CD1c-positive myeloid dendritic cell (primary cell): ENCODE data around the gene PHKA2.
"Not testable (repeated sequence)": the region's sequence is repeated elsewhere in the genome, so short reads cannot be mapped to it uniquely, and the experiment has no call there.

Experiments used
- DNase-seq: peaks from one replicate; pipeline ENCODE4 v3.0.0-alpha.2; 2016; ENCODE audit errors: extremely low spot score

Gene PHKA2

GRCh38 chrX:18983666-18984380 lies at the start of gene PHKA2:
Gene PHKA2 (minus strand): TSS chrX:18984114. CDS start chrX:18983932, 182 bp downstream.
- DNase-seq: peak; percentile 58

DNA sequence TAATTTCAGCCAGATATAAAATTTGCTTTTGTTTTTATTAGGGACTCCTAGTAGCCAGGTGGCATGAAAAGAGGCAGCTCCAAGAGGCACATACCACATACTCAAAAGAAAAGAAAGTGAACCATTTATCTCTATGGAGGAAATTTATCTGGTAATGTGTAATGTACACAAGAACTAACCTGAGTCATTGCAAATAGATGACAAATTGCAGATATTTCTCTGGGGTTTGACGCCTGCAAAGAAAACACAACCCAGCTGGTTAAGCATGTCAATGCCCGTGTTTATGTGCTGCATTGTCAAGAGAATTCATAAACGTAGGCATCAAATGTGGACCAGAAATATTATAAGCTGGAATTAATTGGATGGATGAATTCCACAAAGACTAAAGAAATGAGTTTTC lies 46.9 kb upstream of the PHKA2 start:
- no peak for DNase-seq

DNA sequence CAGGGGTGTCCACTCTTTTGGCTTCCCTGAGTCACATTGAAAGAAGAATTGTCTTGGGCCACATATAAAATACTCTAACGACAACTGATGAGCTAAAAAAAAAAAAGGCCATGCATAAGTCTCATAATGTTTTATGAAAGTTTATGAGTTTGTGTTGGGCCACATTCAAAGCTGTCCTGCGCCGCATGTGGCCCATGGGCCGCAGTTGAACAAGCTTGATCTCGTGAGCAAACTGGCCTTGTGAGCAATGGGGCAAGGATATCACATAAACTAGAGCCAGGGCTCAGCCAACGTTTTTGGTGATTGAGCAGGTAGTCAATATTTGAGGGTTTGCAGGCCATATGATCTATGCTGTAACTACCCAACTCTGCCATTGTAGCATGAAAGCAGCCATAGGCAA lies 44.6 kb upstream of the PHKA2 start:
- no peak for DNase-seq

- no peak for DNase-seq
Observed at GRCh38 chrX:19024366-19024765, 40.5 kb upstream of the PHKA2 start.

DNA sequence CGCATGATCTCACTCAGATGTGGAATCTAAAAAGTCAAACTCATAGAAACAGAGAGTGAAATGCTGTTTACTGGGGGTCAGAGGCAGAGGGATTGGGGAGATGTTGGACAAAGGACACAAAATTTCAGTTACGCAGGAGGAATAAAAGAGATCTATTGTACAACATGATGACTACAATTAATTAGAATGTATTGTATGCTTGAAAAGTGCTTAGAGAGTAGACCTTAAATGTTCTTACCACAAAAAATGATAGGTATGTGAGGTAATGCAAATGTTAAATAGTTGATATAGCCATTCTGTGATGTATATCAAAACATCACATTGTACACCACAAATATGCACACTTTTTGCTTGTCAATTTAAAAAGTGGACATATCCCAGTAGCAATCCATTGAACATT lies 36.1 kb upstream of the PHKA2 start:
- DNase-seq: no peak

DNA sequence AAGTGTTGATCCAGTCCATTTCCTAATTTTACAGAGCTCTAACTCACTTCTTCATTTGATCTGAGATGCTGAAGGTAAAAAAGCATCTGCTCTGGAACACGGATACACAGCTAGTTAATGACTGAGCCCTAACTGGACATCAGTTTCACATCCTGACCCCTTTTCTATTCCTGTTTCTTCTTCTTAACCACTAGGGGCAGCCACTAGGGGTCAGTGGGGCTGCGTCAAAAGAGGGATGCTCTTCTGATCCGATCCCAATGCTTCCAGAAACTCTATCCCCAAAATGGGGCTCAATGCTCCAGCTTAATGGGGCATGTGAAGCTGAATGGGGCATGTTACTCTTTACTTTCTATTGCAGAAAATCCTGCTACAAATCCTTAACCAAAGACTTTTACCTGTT lies 33.4 kb upstream of the PHKA2 start:
- DNase-seq: peak; percentile 19

GRCh38 chrX:19016614-19017013 lies 32.7 kb upstream of the PHKA2 start:
- not testable (repeated sequence) for DNase-seq

DNA sequence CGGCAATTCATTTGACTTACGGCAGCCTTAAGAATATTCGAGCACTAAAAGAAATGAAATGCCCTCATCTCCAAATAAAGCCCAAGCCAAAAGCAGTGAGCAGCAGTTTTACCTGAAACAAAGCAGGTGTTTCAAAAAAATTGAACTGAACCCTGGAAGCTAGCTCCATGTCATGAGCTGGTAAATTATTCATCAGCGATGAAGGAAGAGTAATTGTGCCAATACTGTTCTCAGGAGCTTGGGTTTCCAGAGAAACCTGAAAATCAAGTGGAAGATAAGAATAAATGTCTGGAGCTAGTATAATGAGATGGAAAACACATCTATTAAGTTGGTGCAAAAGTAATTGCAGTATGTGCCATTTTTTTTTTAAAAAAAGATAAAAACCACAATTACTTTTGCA lies 24.0 kb upstream of the PHKA2 start:
- no peak for DNase-seq

- DNase-seq: no peak
Observed at GRCh38 chrX:19007011-19007410, 23.1 kb upstream of the PHKA2 start.

DNA sequence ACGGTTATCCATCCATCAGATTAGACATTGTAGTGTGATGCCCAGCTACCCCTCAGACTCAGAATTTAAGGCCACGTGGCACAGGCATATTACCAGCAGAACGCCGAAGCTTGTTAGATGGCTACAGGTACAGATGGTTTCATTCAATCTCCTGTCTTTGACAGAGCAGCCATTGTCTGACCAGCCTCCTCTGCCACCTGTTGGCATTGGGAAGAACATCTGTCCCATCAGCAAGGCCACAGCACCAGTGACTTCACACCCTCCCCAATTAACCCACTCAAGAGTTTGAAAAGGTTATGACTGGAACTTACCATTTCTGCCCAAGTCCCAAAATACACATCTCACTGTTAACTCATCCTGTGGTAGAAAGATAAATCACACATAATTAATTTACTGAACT lies 22.0 kb upstream of the PHKA2 start:
- no peak for DNase-seq

GRCh38 chrX:19003756-19004155 lies 19.8 kb upstream of the PHKA2 start:
- no peak for DNase-seq

DNA sequence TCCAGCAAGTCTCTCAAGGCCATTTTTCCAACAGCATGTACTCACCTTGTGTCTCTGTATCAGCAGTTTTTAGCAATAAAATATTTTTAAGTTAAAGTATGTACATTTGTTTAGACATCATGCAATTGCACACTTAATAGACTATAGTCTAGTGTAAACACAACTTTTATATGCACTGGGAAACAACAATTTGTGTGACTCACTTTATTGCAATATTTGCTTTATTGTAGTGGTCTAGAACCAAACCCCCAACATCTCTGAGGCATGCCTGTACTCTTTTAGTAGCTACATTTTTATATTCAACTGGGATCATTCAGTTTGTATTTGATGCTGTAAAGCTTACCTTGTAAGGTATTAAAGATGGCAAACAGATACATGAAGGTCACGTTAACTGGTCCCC lies 14.7 kb upstream of the PHKA2 start:
- DNase-seq: no peak

DNA sequence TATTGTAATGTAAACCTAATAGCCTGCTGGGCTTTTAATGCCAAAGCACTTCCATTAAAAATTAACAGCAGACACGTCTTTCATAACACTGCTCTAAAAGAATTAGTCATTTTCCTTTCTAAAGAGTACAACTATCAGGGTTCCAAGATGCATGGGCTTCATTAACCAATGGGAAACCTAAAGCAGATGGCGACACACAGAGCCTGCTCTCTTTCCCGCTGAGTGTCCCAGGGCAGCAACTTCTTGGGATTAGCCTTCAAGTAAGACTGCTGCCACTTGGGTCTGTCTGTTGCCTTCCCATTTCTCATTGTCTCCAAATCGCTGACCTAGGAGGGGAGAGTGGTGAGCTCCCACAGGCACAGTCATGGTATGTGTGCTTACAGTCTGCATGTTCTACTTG lies 14.0 kb upstream of the PHKA2 start:
- no peak for DNase-seq

- no peak for DNase-seq
Observed at GRCh38 chrX:18996536-18996935, 12.6 kb upstream of the PHKA2 start.

DNA sequence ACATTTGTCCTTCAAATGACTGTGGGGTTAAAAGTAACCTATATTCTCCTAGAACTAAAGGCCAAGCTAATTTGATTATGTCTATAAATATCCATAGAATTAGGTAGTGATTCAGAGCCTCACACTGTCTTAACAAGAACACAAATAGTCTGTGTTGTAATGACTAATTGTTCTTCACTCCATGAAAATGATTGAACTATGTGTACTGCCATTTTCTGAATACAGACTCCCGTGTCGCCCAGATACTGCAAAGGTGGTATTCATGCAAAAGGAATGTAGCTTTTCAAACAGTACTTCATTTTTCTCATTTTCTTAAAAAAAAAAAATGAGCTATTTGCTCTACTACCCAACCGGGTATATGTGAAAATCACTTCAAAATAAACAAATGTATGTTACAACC lies 11.3 kb upstream of the PHKA2 start:
- DNase-seq: no peak

DNA sequence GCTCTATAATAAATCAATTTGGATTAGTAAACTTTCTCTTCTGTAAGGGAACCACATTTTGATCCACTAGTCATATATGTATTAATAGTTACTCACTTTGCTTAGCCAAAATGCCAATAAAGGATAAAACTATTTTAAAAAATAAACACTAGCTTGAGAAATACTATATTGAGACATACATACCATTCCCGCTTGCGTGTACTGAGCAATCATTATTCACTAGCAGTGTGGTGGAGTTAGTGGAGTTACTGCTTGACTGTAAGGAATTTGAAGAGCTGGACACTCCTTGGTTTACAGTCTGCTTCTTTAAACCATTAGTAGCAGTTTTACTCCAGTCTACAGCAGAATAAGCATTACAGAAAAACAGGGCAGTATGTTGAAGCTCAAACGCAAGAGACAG lies 10.8 kb upstream of the PHKA2 start:
- DNase-seq: no peak

GRCh38 chrX:18992829-18993228 lies 8.9 kb upstream of the PHKA2 start:
- no peak for DNase-seq

DNA sequence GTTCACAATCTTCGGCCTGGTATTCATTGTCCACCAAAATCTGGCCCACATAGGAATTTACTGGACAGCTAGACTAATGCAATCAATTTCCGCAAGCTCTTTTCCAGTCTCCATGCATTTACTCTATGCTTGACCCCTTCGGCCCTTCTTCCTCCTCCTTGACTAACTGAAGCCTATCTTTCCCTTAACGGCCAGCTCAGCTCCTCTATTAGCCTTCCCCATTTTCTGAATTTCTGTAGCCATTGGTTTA lies 1.2 kb upstream of the PHKA2 start:
- DNase-seq: peak; percentile 12

GRCh38 chrX:18984381-18985185 lies 669 bp upstream of the PHKA2 start:
- DNase-seq: peak; percentile 84

DNA sequence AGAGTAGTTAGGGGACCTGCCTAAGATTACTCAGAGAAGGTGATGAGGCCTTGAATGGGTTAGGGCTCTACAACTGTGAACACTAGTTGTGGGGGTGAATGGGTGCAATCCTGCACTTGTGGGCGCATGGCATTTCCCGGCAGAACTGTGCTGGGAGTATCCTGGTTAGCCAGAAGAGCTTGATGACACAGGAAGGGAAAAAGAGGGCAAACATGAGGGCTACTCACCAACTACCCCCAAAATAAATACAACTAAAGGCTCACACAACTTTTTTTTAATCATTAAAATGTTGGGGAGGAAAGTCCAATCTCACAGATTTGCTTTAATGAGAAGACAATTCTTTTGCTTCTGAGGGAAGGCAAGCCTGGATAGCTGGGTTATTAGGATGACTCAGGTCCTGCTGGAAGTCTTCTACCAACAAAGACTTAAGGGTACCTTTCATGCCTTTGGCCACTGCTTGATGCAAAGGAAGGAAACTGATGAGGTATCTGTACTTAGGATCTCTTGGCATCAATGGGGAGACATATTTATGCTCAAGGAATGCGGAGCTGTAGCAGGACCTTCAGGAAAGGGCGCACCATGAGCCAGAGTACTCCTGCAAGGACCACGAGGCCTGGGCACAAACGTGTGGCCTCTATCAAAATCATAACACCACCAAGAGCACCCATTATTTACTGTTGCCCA lies 2.6 kb downstream of the PHKA2 start:
- no peak for DNase-seq

DNA sequence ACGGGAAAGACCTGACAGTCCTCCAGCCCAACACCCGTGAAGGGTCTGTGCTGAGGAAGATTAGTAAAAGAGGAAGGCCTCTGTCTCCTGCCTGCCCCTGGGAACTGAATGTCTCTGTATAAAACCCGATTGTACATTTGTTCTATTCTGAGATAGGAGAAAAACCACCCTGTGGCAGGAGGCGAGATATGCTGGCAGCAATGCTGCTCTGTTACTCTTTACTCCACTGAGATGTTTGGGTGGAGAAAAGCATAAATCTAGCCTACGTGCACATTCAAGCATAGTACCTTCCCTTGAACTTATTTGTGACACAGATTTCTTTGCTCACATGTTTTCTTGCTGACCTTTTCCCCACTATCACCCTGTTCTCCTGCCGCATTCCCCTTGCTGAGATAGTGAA lies 3.7 kb downstream of the PHKA2 start:
- DNase-seq: not testable (repeated sequence)

DNA sequence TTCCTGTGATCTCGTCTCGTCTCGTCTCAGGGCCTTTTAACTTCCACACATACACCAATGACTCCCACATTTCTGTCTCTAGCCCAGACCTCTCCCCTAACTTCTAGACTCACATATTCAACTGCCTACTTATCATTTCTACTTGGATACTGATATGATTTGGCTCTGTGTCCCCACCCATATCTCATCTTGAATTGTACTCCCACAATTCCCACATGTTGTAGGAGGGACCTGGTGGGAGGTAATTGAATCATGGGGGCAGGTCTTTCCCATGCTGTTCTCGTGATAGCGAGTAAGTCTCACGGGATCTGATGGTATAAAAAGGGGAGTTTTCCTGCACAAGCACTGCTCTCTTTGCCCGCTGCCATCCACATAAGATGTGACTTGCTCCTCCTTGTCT lies 8.9 kb downstream of the PHKA2 start:
- no peak for DNase-seq

- DNase-seq: no peak
Observed at GRCh38 chrX:18973527-18974192, 10.3 kb downstream of the PHKA2 start.
